ENCODE results near the gene S100A8.

GRCh38 chr1:153402226-153402625, 11.4 kb upstream of the S100A8 start:
- TF ChIP-seq GATA2 (IDR thresholded peaks at IDR 0.05; ENCODE audit: low read depth, low read length) (no peak), GATA3 (IDR thresholded peaks at IDR 0.05; ENCODE audit: low read depth, low read length) (no peak)

All from SH-SY5Y (cell line).